ENCODE data around the gene GRIK5.

GRIK5 gene

DNA sequence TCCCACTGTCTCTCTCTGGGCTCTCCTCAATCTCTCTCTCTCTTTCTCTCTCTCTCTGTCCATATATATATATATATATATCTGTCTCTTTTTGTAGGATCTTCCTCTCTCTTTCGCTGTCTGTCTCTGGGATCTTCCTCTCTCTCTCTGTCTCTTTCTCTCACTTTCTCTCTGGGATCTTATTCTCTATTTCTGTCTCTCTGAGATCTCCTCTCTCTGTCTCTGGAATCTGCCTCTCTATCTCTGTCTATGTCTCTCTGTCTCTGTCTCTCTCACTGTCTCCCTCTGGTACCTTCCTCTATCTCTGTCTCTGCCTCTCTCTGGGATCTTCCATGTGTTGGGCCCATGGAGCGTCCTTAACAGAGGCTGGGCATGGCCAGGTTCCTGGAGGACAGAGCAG lies 79.4 kb downstream of the GRIK5 start:
- no peak for DNase-seq (ENCODE audit: low read depth)

DNA sequence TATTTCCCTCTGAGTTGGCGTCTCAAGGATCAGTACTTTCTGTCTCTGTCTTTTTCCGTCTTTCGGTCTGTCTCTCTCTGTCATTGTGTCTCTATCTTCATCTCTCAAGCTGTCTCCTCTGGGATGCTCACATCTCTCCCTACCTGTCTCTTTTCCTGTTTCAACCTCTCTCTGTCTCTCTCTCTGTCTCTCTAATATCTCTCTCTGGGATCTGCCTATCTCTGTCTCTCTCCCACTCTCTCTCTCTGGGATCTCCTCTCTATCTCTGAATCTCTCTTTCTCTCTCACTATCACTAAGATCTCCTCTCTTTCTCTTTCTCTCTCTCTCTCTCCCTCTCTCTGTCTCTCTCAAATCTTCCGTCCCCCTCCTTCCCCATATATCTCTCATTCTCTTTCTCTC lies 80.0 kb downstream of the GRIK5 start:
- DNase-seq (ENCODE audit: low read depth), result no peak

- no peak for DNase-seq (ENCODE audit: low read depth)
Observed at GRCh38 chr19:41988947-41989346, 81.1 kb downstream of the GRIK5 start.

GRCh38 chr19:41987141-41987860 lies 82.7 kb downstream of the GRIK5 start:
- DNase-seq (ENCODE audit: low read depth), result no peak

GRCh38 chr19:41984961-41985360 lies 85.0 kb downstream of the GRIK5 start:
- no peak for DNase-seq (ENCODE audit: low read depth)

DNA sequence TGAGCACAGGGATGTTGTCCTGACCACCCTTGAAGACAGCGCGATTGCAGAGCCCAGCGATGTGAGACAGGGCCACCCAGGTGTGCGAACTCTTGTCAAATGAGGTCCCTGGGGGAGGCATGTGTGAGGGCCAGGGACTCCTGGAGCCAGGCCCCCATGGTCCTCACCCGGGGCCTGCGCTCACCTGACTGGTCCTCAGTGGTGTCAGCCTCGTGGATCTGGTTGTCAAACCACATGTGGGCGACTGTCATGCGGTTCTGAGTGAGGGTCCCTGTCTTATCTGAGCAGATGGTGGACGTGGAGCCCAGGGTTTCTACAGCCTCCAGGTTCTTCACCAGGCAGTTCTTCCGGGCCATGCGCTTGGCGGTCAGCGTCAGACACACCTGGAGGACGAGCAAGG lies 88.3 kb downstream of the GRIK5 start:
- DNase-seq (ENCODE audit: low read depth), result no peak

DNA sequence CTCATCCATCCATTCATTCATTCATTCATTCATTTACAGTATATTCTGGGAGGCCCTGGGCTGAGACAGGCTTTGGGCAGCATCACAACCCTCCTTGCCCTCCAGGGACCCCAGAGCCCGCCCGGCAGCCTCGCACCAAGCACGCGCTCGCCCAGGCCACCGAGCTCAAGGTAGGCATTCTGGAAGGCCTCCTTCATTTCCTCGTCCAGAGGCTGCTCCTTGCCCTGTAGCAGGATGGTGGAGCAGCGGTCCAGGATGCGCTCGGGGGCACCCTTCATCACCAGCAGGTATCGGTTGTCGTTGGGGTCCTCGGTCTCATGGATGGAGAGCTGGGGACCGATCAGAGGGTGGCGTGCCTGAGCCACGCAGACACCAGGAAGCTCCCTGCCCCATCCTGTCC lies 91.5 kb downstream of the GRIK5 start:
- no peak for DNase-seq (ENCODE audit: low read depth)

DNA sequence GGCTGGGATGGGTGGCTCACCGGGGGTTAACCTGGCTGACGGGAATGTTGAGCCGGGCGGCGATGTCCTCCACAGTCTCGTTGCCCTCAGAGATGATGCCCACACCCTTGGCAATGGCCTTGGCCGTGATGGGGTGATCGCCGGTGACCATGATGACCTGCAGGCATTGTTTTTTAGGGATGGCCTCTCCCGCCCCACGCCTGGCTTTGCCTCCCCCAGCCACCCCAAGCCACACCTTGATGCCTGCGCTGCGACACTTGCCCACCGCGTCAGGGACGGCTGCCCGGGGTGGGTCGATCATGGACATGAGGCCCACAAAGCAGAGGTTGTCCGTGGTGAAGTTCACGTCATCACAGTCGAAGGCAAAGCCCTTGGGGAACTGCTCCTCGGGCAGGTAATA lies 92.1 kb downstream of the GRIK5 start:
- DNase-seq (ENCODE audit: low read depth), result no peak

DNA sequence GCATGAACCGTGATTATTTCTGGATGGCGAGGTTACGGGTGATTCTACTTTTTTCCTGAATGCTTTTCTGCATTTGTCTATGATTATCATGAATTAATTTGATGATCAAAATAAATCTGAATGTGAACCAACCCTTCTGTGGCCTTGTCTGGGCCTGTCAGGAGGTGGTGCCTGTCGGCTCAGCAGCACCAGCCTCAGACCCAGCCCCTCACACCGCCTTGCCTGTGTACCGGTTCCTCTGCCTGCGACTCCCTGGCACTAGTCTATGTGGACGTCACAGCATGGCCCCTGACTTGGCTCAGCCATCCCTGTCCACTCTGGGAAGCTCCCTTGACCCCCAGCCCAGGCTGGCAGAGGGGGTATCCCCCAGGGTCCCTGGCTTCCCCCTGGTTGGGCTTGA lies 95.4 kb downstream of the GRIK5 start:
- DNase-seq (ENCODE audit: low read depth), result no peak

DNA sequence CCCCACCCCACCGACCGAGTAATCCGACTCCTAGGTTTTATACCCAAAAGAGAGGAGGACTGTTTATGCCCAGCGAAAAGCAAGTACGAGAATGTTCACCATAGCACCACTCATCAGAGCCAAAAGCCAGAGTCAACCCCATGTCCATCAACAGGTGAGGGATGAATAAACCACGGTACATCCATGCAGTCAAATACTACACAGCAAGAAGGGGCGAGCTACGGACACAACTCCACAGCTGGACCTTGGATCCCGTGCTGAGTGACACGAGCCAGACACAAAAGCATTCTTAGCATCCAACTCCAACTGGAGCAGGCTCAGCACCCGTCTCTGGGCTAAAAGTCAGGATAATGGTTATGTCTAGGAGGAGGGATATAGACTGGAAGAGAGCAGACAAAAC lies 98.6 kb downstream of the GRIK5 start:
- DNase-seq (ENCODE audit: low read depth), result no peak

DNA sequence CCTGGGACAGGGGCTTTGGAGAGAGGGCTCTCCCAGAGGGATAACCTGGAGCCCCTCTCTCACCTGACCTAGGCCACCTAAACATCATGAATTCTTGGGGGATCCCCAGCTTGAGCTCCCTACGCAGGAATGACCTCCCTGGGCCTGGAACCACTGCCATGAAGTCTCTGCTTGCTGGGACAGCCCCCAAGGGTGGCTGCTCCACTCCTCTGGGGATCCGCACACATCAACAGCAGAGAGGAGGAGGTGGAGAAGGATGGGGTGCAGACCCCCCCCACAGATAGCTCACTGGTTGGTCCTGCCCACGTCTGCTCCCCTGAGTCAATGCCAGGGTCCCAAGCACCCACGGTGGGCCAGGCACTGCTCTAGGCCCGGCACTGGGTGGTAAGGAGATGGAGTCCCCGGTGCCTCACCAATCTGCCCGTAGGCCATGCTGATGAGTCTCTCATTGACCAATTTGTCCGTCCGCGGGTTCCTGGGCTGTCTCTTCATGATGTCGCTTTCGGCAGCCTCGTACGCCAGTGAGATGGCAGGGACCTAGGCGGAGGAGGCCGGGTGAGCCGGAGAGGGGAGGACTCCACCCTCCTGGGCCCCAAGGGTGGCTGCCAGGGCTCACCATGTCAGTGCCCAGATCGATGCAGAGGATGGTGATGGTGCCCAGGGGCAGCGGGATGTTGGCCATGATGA lies 100.1 kb downstream of the GRIK5 start:
- DNase-seq (ENCODE audit: low read depth), result no peak

GRCh38 chr19:41968751-41969595 lies 101.0 kb downstream of the GRIK5 start:
- DNase-seq (ENCODE audit: low read depth), result no peak

GRCh38 chr19:41967054-41967783 lies 102.8 kb downstream of the GRIK5 start:
- no peak for DNase-seq (ENCODE audit: low read depth)

DNA sequence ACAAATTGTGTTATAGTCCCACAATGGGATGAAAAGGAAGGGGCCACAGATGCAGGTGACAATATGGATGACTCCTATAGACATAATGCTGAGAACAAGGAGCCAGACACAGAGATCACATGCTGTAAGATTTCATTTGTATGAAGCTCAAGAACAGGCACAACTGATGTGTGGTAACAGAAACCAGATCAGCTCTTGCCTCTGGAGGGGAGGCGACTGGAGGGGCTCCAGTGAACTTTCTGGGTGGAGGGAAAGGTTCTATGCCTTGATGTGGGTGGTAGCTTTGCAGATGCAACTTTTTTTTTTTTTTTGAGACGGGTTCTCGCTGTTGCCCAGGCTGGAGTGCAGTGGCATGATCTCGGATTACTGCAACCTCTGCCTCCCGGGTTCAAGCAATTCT lies 104.9 kb downstream of the GRIK5 start:
- DNase-seq (ENCODE audit: low read depth), result no peak

GRCh38 chr19:41960973-41961372 lies 109.0 kb downstream of the GRIK5 start:
- DNase-seq (ENCODE audit: low read depth), result no peak

- peak; percentile 80 for DNase-seq (ENCODE audit: low read depth)
Observed at GRCh38 chr19:41959056-41960053, 110.7 kb downstream of the GRIK5 start, which contains the start of gene RABAC1. Gene RABAC1, minus strand, starts transcription at chr19:41959321. Its CDS starts 29 bp downstream, at chr19:41959292.

DNA sequence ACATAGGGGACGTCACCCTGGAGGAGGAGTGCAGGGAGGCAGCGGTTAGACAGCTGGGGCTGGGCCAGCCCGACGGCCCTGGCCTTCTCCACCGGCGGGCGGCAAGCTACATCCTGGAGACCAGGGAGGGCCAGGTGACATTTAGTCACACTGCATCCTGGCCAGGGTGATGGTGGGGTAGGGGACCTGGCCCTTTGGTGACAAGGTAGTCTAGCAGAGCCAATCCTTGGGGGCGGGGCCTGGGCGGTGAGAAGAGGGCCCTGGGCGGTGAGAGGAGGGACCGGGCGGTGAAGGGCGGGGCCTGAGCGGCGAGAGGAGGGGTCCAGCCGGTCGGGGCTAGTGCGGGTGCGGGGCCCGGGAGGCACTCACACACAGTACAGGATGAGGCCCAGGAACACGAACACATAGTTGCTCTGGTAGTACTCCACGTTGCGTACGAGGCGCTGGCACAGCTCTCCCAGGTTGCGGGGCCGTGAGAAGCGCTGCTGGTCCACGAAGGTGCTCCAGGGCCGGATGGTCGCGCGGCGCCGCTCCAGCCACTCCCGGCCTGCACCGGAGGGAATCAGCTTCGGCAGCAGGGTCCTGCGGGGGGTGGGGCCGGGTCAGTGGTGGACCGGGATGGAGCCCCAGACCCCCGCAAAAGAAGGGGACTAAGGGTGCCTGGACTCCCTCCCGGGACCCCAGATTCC lies 111.5 kb downstream of the GRIK5 start:
- DNase-seq (ENCODE audit: low read depth), result peak; percentile 70

DNA sequence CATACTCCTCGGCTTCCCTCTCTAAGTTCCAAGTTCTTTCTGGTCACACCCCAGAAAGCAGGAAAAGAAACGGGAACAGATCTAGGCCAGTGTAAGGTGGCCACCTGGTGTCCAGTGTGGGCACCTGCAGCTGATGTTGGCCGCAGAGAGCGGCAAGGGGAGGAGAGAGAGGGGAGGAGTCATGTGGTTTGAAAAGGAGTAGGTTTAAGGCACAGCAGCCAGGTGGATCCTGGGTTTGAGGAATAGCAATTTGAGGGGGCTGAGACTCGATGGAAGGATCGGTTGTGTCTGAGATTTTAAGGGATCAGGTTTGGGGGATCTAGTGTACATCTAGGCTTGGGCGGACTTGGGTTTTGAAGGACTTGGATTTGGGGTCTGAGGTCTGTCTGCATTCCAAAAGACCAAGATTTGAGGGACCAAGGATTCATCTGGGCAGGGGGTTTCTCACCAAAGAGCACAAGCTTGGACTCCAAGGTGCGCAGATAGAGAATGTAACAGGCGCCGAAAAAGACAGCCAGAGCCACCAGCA lies 112.1 kb downstream of the GRIK5 start:
- no peak for DNase-seq (ENCODE audit: low read depth)

- no peak for DNase-seq (ENCODE audit: low read depth)
Observed at GRCh38 chr19:41957161-41957837, 112.7 kb downstream of the GRIK5 start.
